RWPE1 (cell line): Measurements from ENCODE around the gene P4HA2.
A peak's percentile ranks its signal among the peaks of the same experiment; 100 is the strongest.

Experiments used
- CTCF ChIA-PET: fragments of 350-600 bp; sonication (Branson Sonifier 250); formaldehyde crosslinking; extraction: SDS; loops from one replicate; lab custom pipeline; 2021; lab: Yijun Ruan, JAX
- POLR2A ChIA-PET: fragments of 400-600 bp; formaldehyde crosslinking; extraction: SDS; loops from one replicate; lab custom pipeline; 2020; ENCODE audit warnings: antibody characterized with exemption; ENCODE audit not compliant: low non-redundant PET; lab: Yijun Ruan, JAX
- DNase-seq: peaks from one replicate; pipeline ENCODE4 v3.0.0; 2012; ENCODE audit warnings: low spot score
- H3K27ac ChIP-seq: fragments of 450-650 bp; 2 replicates; pipeline ENCODE4 v1.5.1; 2017
- CTCF ChIP-seq: fragments of 450-650 bp; conservative IDR thresholded peaks from 2 replicates; pipeline ENCODE4 v1.5.1; 2017; ENCODE audit warnings: low read depth, mild to moderate bottlenecking

The P4HA2 gene

GRCh38 chr5:132260714-132261551, 33.3 kb upstream of the P4HA2 start:
- ChIA-PET CTCF (interaction anchor here (0.6 to 3.1 kb wide), 4 partner anchors 11 to 71 kb away, joined by 4 to 20 read pairs (median 11); no protein-coding TSS in a partner anchor), POLR2A (interaction anchor here (0.6 kb wide), 1 partner anchor 9 kb away, joined by 3 read pairs; no protein-coding TSS in a partner anchor)
- H3K27ac ChIP-seq = peak overlapping the region; percentile 98
- no peak for TF ChIP-seq CTCF
- peak; percentile 53 for DNase-seq

- TF ChIP-seq CTCF = no peak
- DNase-seq = peak; percentile 48
- peak overlapping the region; percentile 98 for H3K27ac ChIP-seq
- POLR2A ChIA-PET = interaction anchor here (0.6 to 1.5 kb wide), 3 partner anchors 9 to 34 kb away, joined by 3 read pairs; no protein-coding TSS in a partner anchor
- CTCF ChIA-PET = interaction anchor here (0.6 to 3.1 kb wide), 3 partner anchors 12 to 64 kb away, joined by 4 to 20 read pairs (median 16); no protein-coding TSS in a partner anchor
These were observed 32.4 kb upstream of the P4HA2 start for GRCh38 chr5:132260051-132260450.

- DNase-seq = peak; percentile 72
- POLR2A ChIA-PET = interaction anchor here (0.8 to 1.5 kb wide), 3 partner anchors 22 to 35 kb away, joined by 3 to 7 read pairs (median 3); partner anchors contain the start of gene SLC22A4
- CTCF ChIA-PET = interaction anchor here (0.6 to 3.1 kb wide), 4 partner anchors 13 to 65 kb away, joined by 3 to 20 read pairs (median 10); no protein-coding TSS in a partner anchor
- peak overlapping the region; percentile 98 for H3K27ac ChIP-seq
- TF ChIP-seq CTCF = no peak
These were observed 31.6 kb upstream of the P4HA2 start for GRCh38 chr5:132259069-132259851.

GRCh38 chr5:132258102-132259068, 30.7 kb upstream of the P4HA2 start:
- no peak for TF ChIP-seq CTCF
- peak; percentile 70 for DNase-seq
- ChIA-PET POLR2A (interaction anchor here (1.1 to 1.5 kb wide), 2 partner anchors 21 to 33 kb away, joined by 3 read pairs; no protein-coding TSS in a partner anchor), CTCF (interaction anchor here (0.7 to 3.1 kb wide), 2 partner anchors 14 to 20 kb away, joined by 3 to 20 read pairs; no protein-coding TSS in a partner anchor)
- H3K27ac ChIP-seq = peak overlapping the region; percentile 98

GRCh38 chr5:132257131-132258101, 29.8 kb upstream of the P4HA2 start, which contains the start of gene PDLIM4:
Gene PDLIM4, plus strand, starts transcription at chr5:132257696. Its CDS starts 39 bp downstream, at chr5:132257735.
- CTCF ChIA-PET = interaction anchor here (0.6 to 1.0 kb wide), 2 partner anchors 30 to 260 kb away, joined by 3 read pairs; partner anchors contain the start of gene P4HA2
- TF ChIP-seq CTCF = no peak
- POLR2A ChIA-PET = no interaction called here
- peak; percentile 46 for DNase-seq
- peak within 1 kb of the TSS; percentile 98 for H3K27ac ChIP-seq
